Mucosa of stomach (tissue), 1 donor: Measurements from ENCODE around the gene EMP1.

Source experiments
- H3K27me3 ChIP-seq: one replicate; pipeline ENCODE4 v1.7.0; 2013; ENCODE audit warnings: mild to moderate bottlenecking, low read length; ENCODE audit not compliant: control insufficient read depth, insufficient read depth
- H3K36me3 ChIP-seq: one replicate; pipeline ENCODE4 v1.7.0; 2013; ENCODE audit warnings: low read length; ENCODE audit not compliant: control insufficient read depth, insufficient read depth
- H3K4me1 ChIP-seq: one replicate; pipeline ENCODE4 v1.7.0; 2013; ENCODE audit warnings: mild to moderate bottlenecking, low read length; ENCODE audit not compliant: control insufficient read depth, insufficient read depth
- H3K4me3 ChIP-seq: one replicate; pipeline ENCODE4 v1.7.0; 2013; ENCODE audit warnings: low read length
- H3K9ac ChIP-seq: one replicate; pipeline ENCODE4 v1.7.0; 2013; ENCODE audit warnings: mild to moderate bottlenecking, low read length, moderate library complexity
- H3K9me3 ChIP-seq: one replicate; pipeline ENCODE4 v1.7.0; 2013; ENCODE audit warnings: mild to moderate bottlenecking, low read length, moderate library complexity; ENCODE audit not compliant: control insufficient read depth
- donor health status: Pancreatic carcinoma.

The EMP1 gene

DNA sequence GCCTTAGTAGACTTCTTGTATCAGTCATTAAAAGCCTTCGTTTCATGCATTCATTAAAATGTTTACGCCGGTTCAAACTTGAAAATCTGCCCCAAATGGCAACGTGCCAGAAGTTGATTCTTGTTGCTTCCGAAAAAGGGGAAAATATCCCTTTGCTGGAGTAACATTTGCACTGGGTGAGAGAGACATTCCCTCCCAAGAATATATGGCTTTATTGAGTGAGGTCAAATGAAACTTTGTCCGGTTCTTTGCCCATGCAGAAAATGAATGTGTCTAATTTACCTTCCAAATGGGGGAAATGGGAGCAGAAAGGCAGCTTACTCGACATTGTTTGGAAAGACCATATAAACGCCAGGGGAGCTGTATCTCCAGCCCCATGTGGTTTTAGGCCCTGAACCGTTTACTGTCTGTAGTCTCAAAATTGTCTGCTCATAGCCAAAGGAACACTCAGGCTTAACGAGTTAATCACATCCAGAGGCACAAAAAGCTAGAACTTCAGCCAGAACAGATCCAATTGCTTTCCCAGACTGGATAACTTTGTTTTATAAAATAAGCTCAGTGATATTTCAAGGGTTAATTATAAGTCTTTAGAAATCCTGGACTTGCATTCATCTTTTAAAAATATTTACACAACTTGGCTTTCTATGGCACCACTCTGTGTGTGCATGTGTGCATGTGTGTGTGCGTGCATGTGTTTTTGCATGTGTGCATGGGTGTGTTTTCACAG lies 2.9 kb upstream of the EMP1 start:
- peaks cover 18% of the 10 kb centered on the region for H3K4me1 ChIP-seq
- no peak overlapping the region for H3K4me3 ChIP-seq
- H3K9me3 ChIP-seq, result no peaks in the 10 kb centered on the region
- H3K36me3 ChIP-seq, result no peaks in the 10 kb centered on the region
- H3K27me3 ChIP-seq, result no peaks in the 10 kb centered on the region
- no peak overlapping the region for H3K9ac ChIP-seq

DNA sequence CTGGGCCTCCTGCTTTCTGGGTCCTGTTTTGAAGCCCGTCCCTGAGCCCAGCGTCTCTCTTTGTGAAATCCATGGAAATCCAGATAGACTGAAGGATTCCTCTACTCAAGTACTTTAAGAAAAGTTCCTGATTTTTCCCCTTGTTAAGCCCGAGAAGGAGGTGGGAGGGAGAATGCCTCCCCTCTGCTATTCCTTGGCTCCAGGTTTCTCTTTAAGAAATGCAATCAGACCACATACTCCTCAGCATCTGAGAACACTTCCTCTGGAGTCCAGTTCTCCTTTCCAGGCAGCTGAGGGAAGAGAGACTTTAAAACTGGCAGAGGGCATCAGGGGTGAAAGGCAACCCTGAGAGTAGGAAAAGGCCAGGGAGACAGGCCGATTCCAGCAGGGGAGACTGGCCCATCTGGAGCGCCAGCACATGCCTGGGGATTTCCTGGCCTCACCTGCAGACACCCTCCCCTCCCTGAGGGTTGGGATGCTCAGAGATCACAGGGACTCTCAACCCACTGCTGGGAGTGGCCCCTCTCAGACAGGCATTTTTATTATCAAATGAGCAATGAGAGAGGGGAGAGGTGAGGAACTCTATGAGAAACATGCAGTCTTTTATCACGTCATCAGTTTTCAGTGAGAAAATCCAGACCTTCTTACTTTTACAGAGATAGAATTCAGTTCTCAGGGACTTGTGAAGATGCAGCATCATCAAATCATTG lies 2.0 kb upstream of the EMP1 start:
- no peaks in the 10 kb centered on the region for H3K36me3 ChIP-seq
- no peaks in the 10 kb centered on the region for H3K27me3 ChIP-seq
- no peaks in the 10 kb centered on the region for H3K9me3 ChIP-seq
- peaks cover 18% of the 10 kb centered on the region for H3K4me1 ChIP-seq
- no peak overlapping the region for H3K4me3 ChIP-seq
- H3K9ac ChIP-seq, result no peak overlapping the region

DNA sequence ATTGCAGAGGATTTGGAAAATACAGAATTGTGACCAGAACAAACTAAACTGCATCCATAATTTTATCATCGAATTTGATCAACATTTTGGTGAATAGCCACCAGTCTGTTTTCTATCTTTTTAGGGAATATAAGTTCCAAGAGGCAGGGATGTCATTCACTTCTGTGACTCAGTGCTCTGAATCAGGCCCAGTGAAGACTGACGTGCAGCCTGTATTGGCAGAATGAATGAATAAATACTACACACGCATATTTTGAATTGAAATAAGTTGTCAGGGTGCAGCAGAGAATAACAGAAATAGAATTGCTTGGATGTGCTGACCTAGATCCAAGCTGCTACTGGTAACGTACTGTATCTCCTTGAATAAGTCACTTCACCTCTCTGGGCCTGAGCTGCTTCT lies 1.3 kb upstream of the EMP1 start:
- H3K9ac ChIP-seq, result no peak overlapping the region

DNA sequence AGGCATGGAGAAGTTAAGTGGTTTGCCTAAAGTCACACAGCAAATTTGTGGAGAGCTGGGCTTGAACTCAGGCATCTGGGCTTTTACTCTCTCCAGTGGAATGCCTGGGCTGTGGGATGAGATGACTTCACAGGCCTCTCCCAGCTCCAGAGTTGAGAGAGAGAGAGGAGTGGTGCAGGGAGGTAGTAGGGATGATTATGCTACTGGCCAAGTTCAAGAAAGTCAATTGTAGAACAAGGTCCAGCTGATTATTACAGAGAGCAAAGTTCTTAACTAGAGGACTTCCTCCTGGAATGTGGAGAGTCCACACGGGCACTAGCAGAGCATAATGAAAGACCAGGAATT lies 769 bp upstream of the EMP1 start:
- no peaks in the 10 kb centered on the region for H3K9me3 ChIP-seq
- H3K36me3 ChIP-seq, result no peaks in the 10 kb centered on the region
- H3K27me3 ChIP-seq, result no peaks in the 10 kb centered on the region
- peak overlapping the region; percentile 25 for H3K9ac ChIP-seq
- H3K4me1 ChIP-seq, result peaks cover 18% of the 10 kb centered on the region
- no peak overlapping the region for H3K4me3 ChIP-seq

More for the DNA sequence above, 1.3 kb upstream of the EMP1 start:
- no peaks in the 10 kb centered on the region for H3K27me3 ChIP-seq
- H3K9me3 ChIP-seq, result no peaks in the 10 kb centered on the region
- no peaks in the 10 kb centered on the region for H3K36me3 ChIP-seq
- H3K4me3 ChIP-seq, result no peak overlapping the region
- H3K4me1 ChIP-seq, result peaks cover 18% of the 10 kb centered on the region

DNA sequence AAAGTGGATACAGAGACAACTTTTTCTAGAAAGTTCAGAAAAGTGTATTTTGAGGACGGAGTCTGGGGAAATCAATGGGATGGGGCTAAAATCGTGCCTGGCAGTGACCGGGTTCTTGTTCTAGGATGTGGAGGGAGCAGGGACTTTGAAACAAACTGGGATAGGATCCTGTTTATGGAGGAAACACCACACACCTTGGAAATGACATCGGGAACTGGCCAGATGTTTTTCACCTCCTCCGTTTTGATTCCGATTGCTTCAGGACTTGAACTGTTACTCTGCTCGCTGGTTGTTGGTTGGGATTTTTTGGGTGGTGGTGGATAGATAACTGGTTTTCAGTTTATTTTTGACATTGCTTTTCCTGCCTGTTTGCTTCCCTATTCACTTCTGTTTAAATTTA lies 506 bp downstream of the EMP1 start:
- H3K27me3 ChIP-seq, result no peaks in the 10 kb centered on the region
- peak overlapping the region; percentile 84 for H3K9ac ChIP-seq
- H3K9me3 ChIP-seq, result no peaks in the 10 kb centered on the region
- H3K36me3 ChIP-seq, result no peaks in the 10 kb centered on the region
- H3K4me3 ChIP-seq, result peak overlapping the region; percentile 80
- H3K4me1 ChIP-seq, result peaks cover 18% of the 10 kb centered on the region

DNA sequence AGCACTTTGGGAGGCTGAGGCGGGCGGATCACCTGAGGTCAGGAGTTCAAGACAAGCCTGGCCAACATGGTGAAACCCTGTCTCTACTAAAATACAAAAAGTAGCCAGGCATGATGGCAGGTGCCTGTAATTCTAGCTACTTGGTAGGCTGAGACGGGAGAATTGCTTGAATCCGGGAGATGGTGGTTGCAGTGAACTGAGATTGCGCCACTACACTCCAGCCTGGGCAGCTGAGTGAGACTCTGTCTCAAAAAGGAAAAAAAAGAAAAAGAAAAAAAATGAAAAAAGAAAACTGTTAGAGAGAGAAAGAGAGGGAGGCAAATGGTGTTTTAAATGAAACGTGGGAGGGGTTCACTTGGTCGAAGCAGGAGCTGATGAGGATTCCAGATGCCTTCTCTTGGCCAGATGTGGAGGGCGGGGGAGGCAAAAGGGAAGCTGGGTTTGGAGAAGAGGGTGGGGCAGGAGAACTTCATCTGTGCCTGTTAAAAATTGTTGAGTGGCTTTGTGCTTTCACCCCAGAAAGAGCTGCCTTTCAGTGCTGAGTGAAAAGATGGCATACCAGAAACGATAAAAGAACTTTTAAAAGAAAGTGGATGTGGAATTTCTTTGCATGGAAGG lies 1.1 kb downstream of the EMP1 start:
- Histone ChIP-seq H3K9me3 (no peaks in the 10 kb centered on the region), H3K9ac (peak overlapping the region; percentile 84), H3K4me1 (peaks cover 19% of the 10 kb centered on the region), H3K27me3 (no peaks in the 10 kb centered on the region), H3K36me3 (no peaks in the 10 kb centered on the region), H3K4me3 (peak overlapping the region; percentile 80)

DNA sequence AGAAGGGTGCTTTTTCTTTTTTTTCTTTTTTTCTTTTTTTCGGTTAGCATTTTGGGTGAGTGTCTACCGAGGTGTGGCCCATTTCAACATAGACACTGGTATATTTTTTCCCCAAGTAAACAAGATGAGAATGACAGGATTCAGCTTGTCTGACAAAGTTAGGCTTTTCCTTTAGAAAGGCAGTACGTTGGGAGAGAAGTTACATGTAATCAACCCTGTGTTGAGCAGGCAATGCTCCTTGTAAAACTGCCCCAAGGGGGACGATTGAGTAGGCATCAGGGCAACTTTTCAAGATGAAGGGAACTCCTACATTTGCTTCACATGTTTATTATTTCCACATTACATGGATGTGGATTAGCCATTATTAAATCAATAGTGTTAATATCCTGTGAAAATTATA lies 1.7 kb downstream of the EMP1 start:
- H3K9ac ChIP-seq, result no peak overlapping the region
- no peak overlapping the region for H3K4me3 ChIP-seq
- peaks cover 26% of the 10 kb centered on the region for H3K4me1 ChIP-seq
- no peaks in the 10 kb centered on the region for H3K9me3 ChIP-seq
- no peaks in the 10 kb centered on the region for H3K36me3 ChIP-seq
- H3K27me3 ChIP-seq, result no peaks in the 10 kb centered on the region

DNA sequence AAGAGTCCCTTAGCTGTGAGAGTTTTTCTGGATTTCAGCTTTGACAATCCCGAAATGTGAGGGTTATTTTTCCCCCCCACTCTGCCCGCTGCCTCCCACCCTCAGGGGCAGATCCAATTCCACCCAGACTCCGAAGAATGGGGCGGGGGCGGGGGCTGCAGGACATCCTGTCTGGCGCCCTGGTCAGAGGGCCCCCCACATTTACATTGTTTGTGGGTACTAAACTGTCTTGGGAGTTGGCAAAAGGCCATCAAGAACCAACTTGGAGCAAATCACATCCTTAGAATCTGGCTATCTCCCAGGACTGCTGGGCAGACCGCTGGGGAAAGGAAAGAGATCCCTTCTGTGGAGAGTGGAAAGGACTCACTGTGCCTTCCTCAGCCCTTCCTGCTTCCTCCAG lies 2.4 kb downstream of the EMP1 start:
- Histone ChIP-seq H3K4me1 (peaks cover 32% of the 10 kb centered on the region), H3K4me3 (no peak overlapping the region), H3K36me3 (no peaks in the 10 kb centered on the region), H3K9me3 (no peaks in the 10 kb centered on the region), H3K9ac (peak overlapping the region; percentile 30), H3K27me3 (no peaks in the 10 kb centered on the region)

DNA sequence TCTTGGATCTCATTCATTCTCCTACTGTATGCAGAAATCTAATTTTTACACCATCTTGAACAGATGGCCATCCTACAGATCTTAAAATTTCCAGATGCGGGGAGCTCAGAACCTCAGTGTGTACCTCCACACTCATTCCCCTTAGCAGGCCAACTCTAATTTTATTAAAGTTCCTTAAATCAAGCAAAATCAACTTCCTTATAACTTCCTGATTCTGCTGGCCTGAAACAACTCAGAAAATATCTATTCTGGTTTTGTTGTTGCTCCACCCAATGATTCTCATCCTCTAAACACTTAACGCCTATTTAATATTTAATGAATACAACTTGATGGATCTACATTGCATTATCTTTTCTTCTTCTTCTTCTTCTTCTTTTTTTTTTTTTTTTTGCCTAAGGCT lies 3.1 kb downstream of the EMP1 start:
- Histone ChIP-seq H3K4me1 (peaks cover 32% of the 10 kb centered on the region), H3K4me3 (no peak overlapping the region), H3K36me3 (no peaks in the 10 kb centered on the region), H3K9me3 (no peaks in the 10 kb centered on the region), H3K27me3 (no peaks in the 10 kb centered on the region), H3K9ac (no peak overlapping the region)

DNA sequence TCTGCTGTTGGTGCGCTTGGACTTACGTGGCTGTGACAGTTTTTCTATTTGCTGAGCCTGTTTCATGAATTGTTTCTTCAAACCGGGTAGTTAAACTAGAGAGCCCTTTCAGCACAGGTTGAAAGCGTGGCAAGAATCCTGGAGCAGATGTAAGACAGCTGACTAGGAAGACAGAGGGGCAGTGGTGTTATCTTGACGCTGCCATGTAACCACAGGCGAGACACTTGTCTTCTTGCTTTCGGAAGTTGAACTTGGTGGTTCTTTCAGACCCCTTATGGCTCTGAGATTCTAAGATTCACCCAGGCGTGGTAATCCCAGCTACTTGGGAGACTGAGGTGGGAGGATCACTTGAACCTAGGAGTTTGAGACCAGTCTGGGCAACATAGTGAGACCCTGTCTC lies 4.3 kb downstream of the EMP1 start:
- Histone ChIP-seq H3K9ac (no peak overlapping the region), H3K27me3 (no peaks in the 10 kb centered on the region), H3K36me3 (no peaks in the 10 kb centered on the region), H3K4me3 (no peak overlapping the region), H3K9me3 (no peaks in the 10 kb centered on the region), H3K4me1 (peaks cover 19% of the 10 kb centered on the region)

DNA sequence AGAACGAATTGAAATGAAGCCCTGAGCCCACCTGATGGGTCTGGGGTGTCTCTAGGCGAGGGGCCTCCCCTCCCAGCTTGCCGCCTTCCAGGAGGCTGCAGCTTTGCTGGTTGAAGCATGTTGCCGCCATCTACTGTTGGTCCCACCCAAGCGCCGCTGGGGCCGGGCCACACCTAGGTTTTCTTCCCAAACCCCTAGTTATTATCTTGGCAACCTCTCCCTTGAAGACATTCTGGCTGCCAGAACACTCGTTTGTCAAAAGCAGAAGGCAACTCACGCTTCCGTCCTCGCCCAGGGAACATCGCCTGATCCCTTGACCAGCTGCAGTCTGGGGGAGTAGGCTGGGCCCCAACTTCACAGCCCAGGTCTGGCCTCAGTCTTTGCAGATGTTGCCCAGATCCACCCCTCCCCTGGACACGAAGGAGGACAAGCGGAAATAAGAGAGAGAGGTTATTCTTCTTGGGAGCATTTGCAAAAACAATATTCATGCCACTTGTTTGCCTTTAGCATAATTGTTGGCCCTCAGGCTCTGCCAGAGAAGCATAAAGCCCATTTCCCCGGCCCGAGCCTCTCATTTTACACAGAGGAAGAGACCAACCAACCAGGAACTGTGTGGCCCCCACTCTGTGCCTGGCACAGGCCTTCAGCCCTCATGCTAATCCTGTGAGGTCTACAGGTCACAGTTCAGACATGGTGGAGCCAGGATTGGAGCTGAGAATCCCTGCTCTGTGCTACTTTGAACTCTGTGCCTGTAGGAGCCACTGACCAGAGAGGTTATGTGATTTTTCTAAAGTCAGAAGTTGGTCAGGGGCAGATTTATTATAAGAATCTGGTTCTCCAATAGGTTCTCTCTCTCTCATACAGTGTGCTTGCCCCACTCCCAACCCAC lies 6.8 kb downstream of the EMP1 start:
- Histone ChIP-seq H3K4me3 (no peak overlapping the region), H3K9me3 (no peaks in the 10 kb centered on the region), H3K36me3 (no peaks in the 10 kb centered on the region), H3K27me3 (peaks cover 5% of the 10 kb centered on the region), H3K9ac (no peak overlapping the region), H3K4me1 (peaks cover 17% of the 10 kb centered on the region)

DNA sequence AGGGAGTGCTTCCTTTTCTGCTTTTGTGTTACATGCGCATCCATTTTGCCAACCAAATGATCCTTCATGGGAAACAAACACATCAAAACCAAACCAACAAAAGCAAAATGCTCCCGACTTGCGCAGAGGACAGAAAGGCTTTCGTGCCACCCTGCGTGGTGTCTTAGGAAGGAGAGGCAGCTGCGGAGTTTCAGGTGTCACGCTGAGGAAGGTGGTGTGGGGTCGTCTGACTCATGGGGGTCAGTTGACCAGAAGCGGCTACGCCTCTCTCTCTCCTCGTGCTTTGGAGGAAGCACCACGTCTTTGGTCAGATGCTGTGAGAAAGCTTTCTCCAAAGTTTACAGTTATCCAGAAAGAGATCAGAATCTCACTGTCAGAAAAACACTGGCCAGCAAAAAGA lies 7.9 kb downstream of the EMP1 start:
- H3K9me3 ChIP-seq, result no peaks in the 10 kb centered on the region
- no peak overlapping the region for H3K4me3 ChIP-seq
- H3K36me3 ChIP-seq, result no peaks in the 10 kb centered on the region
- H3K27me3 ChIP-seq, result peaks cover 5% of the 10 kb centered on the region
- H3K9ac ChIP-seq, result no peak overlapping the region
- peaks cover 28% of the 10 kb centered on the region for H3K4me1 ChIP-seq
